Stimulated activated CD4-positive, alpha-beta T cell treated with anti-CD3 and anti-CD28 coated beads, Interleukin-15, amount 100 ng/mL, for 48 hours (primary cell): ENCODE measurements around the gene GSK3B.

Experiments used
- DNase-seq, 2 donors: peaks; one replicate each; pipeline ENCODE4 v3.0.0-alpha.2; 2020; ENCODE audit warnings: low read depth in 2 of 2

GSK3B gene

GRCh38 chr3:119880966-119881365, 213.3 kb downstream of the GSK3B start:
- no peak for DNase-seq

- DNase-seq, result no peak
Observed at GRCh38 chr3:119873646-119874045, 220.6 kb downstream of the GSK3B start.

DNA sequence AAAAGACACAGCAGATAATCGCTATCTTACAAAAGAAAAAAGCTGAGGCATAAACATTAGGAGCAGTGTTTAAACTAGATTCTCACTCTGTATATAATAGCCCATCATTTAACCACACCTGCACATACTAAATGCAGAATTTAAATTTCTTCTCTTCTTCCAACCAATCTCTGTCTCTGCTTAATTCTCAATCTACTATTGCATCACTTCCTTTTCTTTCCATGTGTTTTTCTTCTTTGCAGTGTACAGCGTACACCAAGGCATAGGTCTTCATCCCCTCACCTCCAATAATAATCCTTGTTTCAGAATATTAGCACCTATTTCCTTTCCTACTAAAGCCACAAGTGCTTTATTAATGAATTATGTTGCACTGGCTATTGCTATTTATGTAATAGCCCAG, 221.5 kb downstream of the GSK3B start:
- no peak for DNase-seq

GRCh38 chr3:119871571-119871970, 222.7 kb downstream of the GSK3B start:
- DNase-seq, result no peak

- no peak for DNase-seq
Observed at GRCh38 chr3:119870512-119870911, 223.7 kb downstream of the GSK3B start.

DNA sequence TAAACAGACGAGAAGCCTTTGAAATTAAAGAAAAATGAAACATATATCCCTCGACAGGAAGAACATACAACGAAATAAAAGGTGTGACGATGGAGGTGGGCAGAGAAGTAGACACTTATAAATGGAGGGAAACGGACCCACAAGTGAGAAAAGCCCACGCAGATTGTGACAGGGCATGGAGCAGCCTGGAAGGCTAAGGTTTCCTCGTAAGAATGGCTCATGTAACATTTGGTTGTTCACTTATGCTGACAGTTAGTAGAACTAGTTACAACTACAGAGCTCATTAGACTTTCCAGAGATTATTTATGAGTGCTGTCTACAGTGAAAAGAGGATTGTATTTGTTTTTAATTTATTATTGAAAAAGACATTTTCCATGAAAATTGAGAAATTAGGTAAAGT, 229.8 kb downstream of the GSK3B start:
- DNase-seq, result no peak

GRCh38 chr3:119862616-119863015, 231.6 kb downstream of the GSK3B start:
- no peak for DNase-seq

GRCh38 chr3:119861681-119862080, 232.6 kb downstream of the GSK3B start:
- DNase-seq, result no peak

DNA sequence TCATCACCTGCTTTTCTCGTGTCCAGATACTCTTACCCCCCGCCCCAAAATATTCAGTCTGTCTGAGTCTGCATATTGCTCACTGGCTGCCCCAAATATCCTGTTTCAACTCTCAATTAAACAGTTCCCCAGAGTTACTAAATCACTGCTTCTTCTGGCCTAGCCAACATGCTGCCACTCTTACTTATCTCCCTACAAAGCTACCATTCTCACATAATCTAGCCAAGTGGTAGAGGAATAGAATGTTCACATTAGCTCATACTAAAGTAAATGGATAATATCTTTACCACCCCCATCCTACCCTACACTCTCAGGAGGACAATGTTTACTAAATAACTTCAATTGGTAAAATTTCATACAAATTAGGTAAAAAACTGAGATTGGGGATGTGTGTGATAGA, 234.5 kb downstream of the GSK3B start:
- DNase-seq, result no peak

DNA sequence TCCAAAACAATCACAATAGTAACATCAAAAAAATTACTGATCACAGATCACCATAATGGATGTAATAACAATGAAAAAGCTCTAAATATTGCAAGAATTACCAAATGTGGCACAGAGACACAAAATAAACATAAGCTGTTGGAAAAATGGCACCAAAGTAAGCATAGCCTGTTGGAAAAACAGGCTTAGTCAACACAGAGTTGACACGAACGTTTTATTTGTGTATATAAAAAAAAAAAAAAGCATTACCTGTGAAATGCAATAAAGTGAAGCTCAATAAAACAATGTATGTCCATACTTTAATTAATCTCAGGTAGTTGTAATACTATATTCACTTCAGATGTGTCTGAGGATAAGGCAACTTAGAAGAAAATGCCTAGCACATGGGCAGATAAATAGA, 235.3 kb downstream of the GSK3B start:
- DNase-seq, result no peak

GRCh38 chr3:119856695-119857094, 237.6 kb downstream of the GSK3B start:
- no peak for DNase-seq

DNA sequence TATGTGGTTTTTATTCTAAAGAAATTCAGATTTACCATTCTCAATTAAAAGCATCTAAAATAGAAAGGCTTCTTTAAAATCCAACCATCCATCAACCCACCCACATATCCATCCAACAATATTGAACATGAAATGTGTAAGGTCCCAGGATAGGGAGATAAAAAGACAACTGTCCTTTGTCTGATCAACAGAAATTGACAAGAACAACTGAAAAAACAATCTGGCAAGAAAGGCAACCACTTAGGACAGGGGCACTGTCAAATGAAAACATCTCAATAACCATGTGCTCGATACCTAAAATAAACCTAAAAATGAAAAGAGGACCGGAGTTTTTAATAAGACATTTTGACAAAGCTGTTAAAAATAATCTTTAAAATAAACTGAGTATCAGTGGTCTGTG, 245.1 kb downstream of the GSK3B start:
- DNase-seq, result no peak

GRCh38 chr3:119841808-119842471, 252.3 kb downstream of the GSK3B start:
- no peak for DNase-seq

- DNase-seq, result no peak
Observed at GRCh38 chr3:119835556-119835955, 258.7 kb downstream of the GSK3B start.

GRCh38 chr3:119834754-119835370, 259.4 kb downstream of the GSK3B start:
- no peak for DNase-seq

DNA sequence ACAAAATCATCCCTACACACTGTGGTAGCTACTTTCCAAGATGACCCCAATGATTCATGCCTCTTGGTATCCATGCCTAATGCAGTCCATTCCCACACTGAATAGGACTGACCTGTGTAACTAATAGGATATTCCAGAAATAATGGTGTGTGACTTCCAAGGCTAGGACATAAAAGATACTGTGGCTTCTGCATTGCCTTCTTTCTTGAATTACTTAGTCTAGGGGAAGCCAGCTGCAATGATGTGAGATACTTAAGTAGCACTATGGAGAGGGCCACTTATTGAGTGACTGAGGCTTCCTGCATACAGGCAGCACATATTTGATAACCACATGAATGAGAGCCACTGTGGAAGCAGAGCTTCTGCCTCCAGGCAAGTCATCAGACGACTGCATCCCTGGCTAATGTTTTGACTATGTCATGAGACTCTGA, 262.3 kb downstream of the GSK3B start:
- DNase-seq, result no peak

DNA sequence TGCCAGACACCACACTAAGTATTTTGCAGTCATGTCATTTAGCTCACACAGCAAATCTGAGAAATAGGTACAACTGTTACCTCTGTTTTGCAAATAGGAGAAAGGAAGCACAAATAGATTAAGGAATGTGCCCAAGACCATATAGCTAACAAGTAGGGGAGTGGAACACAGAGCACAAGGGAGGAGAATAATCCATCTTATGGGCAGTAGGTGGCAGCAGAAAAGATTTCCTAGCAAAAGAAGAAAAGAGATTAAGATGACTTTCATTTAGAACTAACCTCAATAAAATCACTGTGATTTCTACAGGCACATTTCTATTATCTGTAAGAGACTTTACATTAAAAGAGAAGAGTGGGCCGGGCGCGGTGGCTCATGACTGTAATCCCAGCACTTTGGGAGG, 263.2 kb downstream of the GSK3B start:
- no peak for DNase-seq

GRCh38 chr3:119829420-119829819, 264.8 kb downstream of the GSK3B start:
- DNase-seq, result no peak

DNA sequence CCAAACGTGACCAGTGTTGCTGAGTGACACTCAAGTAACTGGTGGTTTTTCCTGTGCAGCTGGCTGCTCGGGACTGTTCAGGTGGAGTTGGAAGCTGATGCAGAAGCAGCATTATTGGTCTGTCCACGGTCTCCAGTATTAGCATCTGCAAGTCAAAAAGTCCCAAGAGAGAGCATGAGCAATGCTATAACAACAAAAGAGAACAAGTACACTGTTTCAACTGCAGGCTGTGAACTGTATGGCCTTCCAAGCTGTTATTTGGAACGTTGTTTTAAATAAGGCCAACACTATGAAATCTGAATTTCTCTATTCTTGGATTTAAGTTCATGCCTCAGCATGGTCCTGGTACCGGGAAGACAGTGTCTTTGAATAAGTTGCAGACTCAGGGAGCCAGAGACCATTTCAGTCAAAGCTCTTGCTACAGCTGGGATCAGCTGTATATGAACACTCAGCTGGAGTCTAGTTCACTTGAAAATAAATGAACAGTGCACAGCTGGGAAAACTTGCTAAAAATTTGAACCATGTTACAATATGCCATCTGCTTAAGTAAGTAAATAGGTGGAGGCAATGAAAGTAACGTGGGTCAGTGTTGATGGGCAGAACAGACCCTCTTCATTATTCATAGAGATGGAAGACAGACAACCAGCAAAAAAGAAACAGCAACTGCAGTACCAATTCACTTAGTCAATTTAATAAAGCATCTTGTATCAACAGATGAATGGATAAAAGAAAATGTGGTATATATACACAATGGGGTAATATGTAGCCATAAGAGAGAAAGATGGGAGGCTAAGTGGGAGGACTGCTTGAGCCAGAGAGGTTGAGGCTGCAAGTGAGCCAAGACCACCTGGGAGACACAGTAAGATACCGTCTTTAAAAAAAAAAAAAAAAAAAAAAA, 267.3 kb downstream of the GSK3B start:
- DNase-seq, result no peak

DNA sequence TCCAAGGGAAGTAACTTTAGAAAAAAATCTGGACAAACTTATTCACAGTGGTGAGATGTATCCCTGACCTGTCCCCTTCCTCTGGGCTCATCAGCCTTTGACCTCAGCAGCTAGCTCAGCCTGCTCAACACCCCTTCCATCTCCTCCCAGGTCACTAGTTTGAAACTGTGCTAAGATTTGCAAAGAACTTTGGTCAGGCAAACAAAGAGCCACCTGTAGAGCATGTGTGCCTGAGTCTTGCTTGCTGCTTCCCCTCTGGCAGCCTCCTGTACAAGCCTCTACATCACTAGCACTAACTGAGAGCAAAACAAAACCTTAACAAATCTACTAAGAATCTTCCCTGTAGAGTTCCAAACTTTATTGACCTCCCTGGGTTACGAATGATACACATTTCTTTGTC, 268.4 kb downstream of the GSK3B start:
- DNase-seq, result no peak

DNA sequence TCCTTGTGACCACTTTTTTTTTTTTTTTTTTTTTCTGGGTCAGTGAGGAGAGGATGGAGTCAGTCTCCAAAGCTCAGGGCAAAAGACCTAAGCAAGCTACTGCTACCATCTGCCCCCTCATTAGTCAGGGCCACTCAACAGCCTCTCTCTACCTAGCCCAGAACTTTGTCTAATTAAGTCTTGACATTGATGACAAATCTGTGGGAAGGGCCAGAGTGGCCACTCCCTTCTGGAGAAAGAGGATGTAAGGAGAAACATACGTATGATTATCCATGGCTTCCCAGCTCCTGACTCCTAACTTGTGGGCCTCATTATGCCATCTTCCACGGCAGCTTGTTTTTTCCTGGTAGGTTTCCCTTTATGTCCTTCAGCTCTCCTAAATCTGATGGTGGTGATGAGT, 274.4 kb downstream of the GSK3B start:
- no peak for DNase-seq

- DNase-seq, result no peak
Observed at GRCh38 chr3:119818937-119819336, 275.3 kb downstream of the GSK3B start.
